Kidney (tissue), 14 donors: ENCODE data around the gene STIM2. TPM values are rescaled to one million over a fixed set of nuclear protein-coding genes. Genes with fewer than 3 reads are reported as not detected.
A peak's percentile ranks its signal among the peaks of the same experiment; 100 is the strongest.

Experiments used
- DNase-seq, 5 donors: peaks; one replicate each; pipeline ENCODE4 v3.0.0-alpha.2; 2013 to 2020
- FAIRE-seq: peaks from 2 replicates; lab custom pipeline; 2012; peaks lifted over from hg19 to GRCh38; lab: Jason Lieb, UNC
- H3K27ac ChIP-seq, 2 donors: one replicate each; pipeline ENCODE4 v1.7.0; 2013; ENCODE audit warnings: low read depth in 2 of 2, low read length in 2 of 2, inconsistent platforms in 1 of 2
- H3K27me3 ChIP-seq: one replicate; pipeline ENCODE4 v1.7.1; 2013; ENCODE audit warnings: low read length, inconsistent platforms; ENCODE audit not compliant: control insufficient read depth, insufficient read depth
- H3K36me3 ChIP-seq, 3 donors: one replicate each; pipeline versions ENCODE4 v1.7.0 to v1.7.1; 2013; ENCODE audit warnings: low read length in 3 of 3, control low read depth in 1 of 3, inconsistent platforms in 1 of 3; ENCODE audit not compliant: insufficient read depth in 3 of 3, control insufficient read depth in 2 of 3
- H3K4me1 ChIP-seq, 3 donors: one replicate each; pipeline versions ENCODE4 v1.7.0 to v1.7.1; 2013; ENCODE audit warnings: low read length in 3 of 3, inconsistent platforms in 1 of 3, low read depth in 1 of 3; ENCODE audit not compliant: control insufficient read depth in 2 of 3, insufficient read depth in 2 of 3
- H3K4me3 ChIP-seq, 3 donors: one replicate each; pipeline versions ENCODE4 v1.7.0 to v1.8.1; 2013; ENCODE audit warnings: low read length in 3 of 3, control low read depth in 1 of 3, inconsistent platforms in 1 of 3
- H3K9ac ChIP-seq, 3 donors: one replicate each; pipeline versions ENCODE4 v1.7.0 to v1.7.1; 2013; ENCODE audit warnings: low read length in 3 of 3, control low read depth in 1 of 3, inconsistent platforms in 1 of 3
- H3K9me3 ChIP-seq, 3 donors: one replicate each; pipeline versions ENCODE4 v1.7.0 to v1.7.1; 2013; ENCODE audit warnings: low read length in 3 of 3, control low read depth in 1 of 3, inconsistent platforms in 1 of 3; ENCODE audit not compliant: control insufficient read depth in 2 of 3, insufficient read depth in 1 of 3
- CTCF ChIP-seq: IDR thresholded peaks from 3 replicates; pipeline ENCODE4 v1.5.1; 2012; ENCODE audit warnings: mild to moderate bottlenecking, moderate library complexity, borderline replicate concordance; ENCODE audit not compliant: insufficient read depth; ENCODE audit errors: extremely low read depth
- intact Hi-C: fragments of 100-400 bp; cut with DNase I; formaldehyde crosslinking; loops from one replicate; pipeline ENCODE4 v1.11.1; 2022
- polyA plus RNA-seq: library from polyadenylated mRNA; stranded (reverse); fragments of 350-450 nt; fragmentation: Illumina TruSeq; extraction: RNeasy Lipid Tissue Mini Kit (QIAGEN cat#74804); gene quantifications from one replicate; pipeline ENCODE4 v1.2.3, GENCODE V29; 2014; ENCODE audit warnings: low read depth, low replicate concordance; ENCODE audit not compliant: insufficient read depth
- total RNA-seq: library from RNA; stranded (reverse); fragmentation: NEBNext Ultra II Directional; extraction: Animal tissue kit (Norgen Biotek cat#: 25700); gene quantifications from one replicate; pipeline ENCODE4 v1.2.1, GENCODE V29; 2021
- donor health status: control.
- donor health status: control.
- donor health status: control.
- donor health status: control.
- donor health status: control.
- donor health status: DM: yes; HTN: yes; CAD: no.
- donor health status: Normal renal cell carcinoma (clear cell type).

Gene STIM2
- total and polyA plus RNA-seq, 2 donors from 2014 or later: 27.8 to 38.9 TPM

- no peak for TF ChIP-seq CTCF
- Histone ChIP-seq H3K36me3 (no peaks in the 10 kb centered on the region), H3K4me3 (no peak overlapping the region), H3K4me1 (no peaks in the 10 kb centered on the region), H3K9me3 (no peaks in the 10 kb centered on the region), H3K27ac (no peak overlapping the region), H3K27me3 (no peaks in the 10 kb centered on the region), H3K9ac (no peak overlapping the region)
- no peak for FAIRE-seq
- intact Hi-C loops: no loop called here
- DNase-seq: peak in 1 of 5 donors; percentile 35
Observed at GRCh38 chr4:26936284-26937065, 75.8 kb downstream of the STIM2 start.

- intact Hi-C loops: no loop called here
- Histone ChIP-seq H3K9me3 (no peaks in the 10 kb centered on the region), H3K27me3 (no peaks in the 10 kb centered on the region), H3K4me1 (no peaks in the 10 kb centered on the region), H3K36me3 (no peaks in the 10 kb centered on the region), H3K9ac (no peak overlapping the region), H3K4me3 (no peak overlapping the region), H3K27ac (no peak overlapping the region)
- no peak for TF ChIP-seq CTCF
- FAIRE-seq: no peak
- no peak for DNase-seq
Observed at GRCh38 chr4:26937139-26937538, 76.5 kb downstream of the STIM2 start.

- Histone ChIP-seq H3K27me3 (no peaks in the 10 kb centered on the region), H3K27ac (no peak overlapping the region), H3K9ac (no peak overlapping the region), H3K36me3 (no peaks in the 10 kb centered on the region), H3K4me1 (no peaks in the 10 kb centered on the region), H3K9me3 (no peaks in the 10 kb centered on the region), H3K4me3 (no peak overlapping the region)
- intact Hi-C loops: no loop called here
- TF ChIP-seq CTCF: no peak
- no peak for DNase-seq
- no peak for FAIRE-seq
Observed at GRCh38 chr4:26937567-26937966, 76.9 kb downstream of the STIM2 start.

GRCh38 chr4:26938516-26938915 lies 77.9 kb downstream of the STIM2 start:
- H3K36me3 ChIP-seq: no peaks in the 10 kb centered on the region
- H3K27ac ChIP-seq: no peak overlapping the region
- no peaks in the 10 kb centered on the region for H3K9me3 ChIP-seq
- H3K9ac ChIP-seq: no peak overlapping the region
- no peak for FAIRE-seq
- intact Hi-C loops: no loop called here
- no peaks in the 10 kb centered on the region for H3K27me3 ChIP-seq
- DNase-seq: no peak
- TF ChIP-seq CTCF: no peak
- no peak overlapping the region for H3K4me3 ChIP-seq
- H3K4me1 ChIP-seq: no peaks in the 10 kb centered on the region
